ENCODE data around the gene CRB1.

GRCh38 chr1:197435224-197435623, 167.2 kb downstream of the CRB1 start:
- TF ChIP-seq CTCF (IDR thresholded peaks at IDR 0.05; ENCODE audit: low read depth, low read length, poor library complexity, severe bottlenecking) (no peak), EZH2phosphoT487 (IDR thresholded peaks at IDR 0.05; ENCODE audit: borderline replicate concordance, low read length) (no peak)

Measured in DOHH2 (cell line).